Stomach (tissue), 4 donors: ENCODE results near the gene NOS3.

Source experiments
- EP300 ChIP-seq: sonication (generic); formaldehyde crosslinking; IDR thresholded peaks from one replicate; pipeline ENCODE4 v1.6.1; 2017; ENCODE audit warnings: antibody characterized with exemption
- POLR2A ChIP-seq, 4 donors: fragments of 450-650 bp; IDR thresholded peaks; one replicate each; pipeline ENCODE4 v1.6.1; 2016; ENCODE audit warnings: antibody characterized with exemption in 4 of 4, control low read depth in 2 of 4, mild to moderate bottlenecking in 1 of 4, moderate library complexity in 1 of 4
- POLR2AphosphoS5 ChIP-seq, 3 donors: sonication (generic); formaldehyde crosslinking; IDR thresholded peaks; one replicate each; pipeline ENCODE4 v1.6.1; 2016; ENCODE audit warnings: antibody characterized with exemption in 3 of 3
- TF ChIP-seq, protein P1 (sequence below), 7 experiments: fragments of 450-650 bp in 4 of 7; fragments of 200-600 bp in 3 of 7; sonication (generic) in 3 of 7; IDR thresholded peaks; one replicate each; pipeline ENCODE4 v1.5.1; 2016 to 2019; ENCODE audit warnings: antibody characterized with exemption in 7 of 7, control low read depth in 2 of 7, mild to moderate bottlenecking in 1 of 7

DNA sequence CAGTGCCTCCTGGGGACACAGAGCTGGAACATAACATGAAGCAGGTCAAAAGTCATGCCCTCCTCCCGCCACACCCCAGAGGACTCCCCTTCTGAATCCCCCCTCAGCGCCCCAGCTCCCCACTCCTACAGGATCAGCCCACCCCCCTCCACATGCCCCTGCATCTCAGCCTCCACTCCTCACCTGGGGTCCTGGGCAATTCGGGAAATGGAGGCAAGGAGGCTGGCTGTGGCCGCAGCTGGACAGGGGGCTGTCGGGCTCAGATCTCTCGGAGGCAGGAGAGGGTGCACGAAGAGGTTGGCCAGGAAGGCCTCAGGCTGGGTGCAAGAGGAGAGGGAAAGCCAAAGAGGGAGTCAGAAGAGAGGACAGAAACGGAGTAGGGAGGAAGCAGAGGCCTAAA, 25.7 kb downstream of the NOS3 start:
- TF ChIP-seq, protein P1, sequence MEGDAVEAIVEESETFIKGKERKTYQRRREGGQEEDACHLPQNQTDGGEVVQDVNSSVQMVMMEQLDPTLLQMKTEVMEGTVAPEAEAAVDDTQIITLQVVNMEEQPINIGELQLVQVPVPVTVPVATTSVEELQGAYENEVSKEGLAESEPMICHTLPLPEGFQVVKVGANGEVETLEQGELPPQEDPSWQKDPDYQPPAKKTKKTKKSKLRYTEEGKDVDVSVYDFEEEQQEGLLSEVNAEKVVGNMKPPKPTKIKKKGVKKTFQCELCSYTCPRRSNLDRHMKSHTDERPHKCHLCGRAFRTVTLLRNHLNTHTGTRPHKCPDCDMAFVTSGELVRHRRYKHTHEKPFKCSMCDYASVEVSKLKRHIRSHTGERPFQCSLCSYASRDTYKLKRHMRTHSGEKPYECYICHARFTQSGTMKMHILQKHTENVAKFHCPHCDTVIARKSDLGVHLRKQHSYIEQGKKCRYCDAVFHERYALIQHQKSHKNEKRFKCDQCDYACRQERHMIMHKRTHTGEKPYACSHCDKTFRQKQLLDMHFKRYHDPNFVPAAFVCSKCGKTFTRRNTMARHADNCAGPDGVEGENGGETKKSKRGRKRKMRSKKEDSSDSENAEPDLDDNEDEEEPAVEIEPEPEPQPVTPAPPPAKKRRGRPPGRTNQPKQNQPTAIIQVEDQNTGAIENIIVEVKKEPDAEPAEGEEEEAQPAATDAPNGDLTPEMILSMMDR (IDR thresholded peaks at IDR 0.05), result no peak
- TF ChIP-seq POLR2AphosphoS5 (IDR thresholded peaks at IDR 0.05) (no peak), EP300 (no peak), POLR2A (IDR thresholded peaks at IDR 0.05) (no peak)
